ENCODE data around the gene MPPED1.

- TF ChIP-seq EP300 (IDR thresholded peaks at IDR 0.05) = no peak
- no peak for TF ChIP-seq POLR2AphosphoS5 (IDR thresholded peaks at IDR 0.05)
- TF ChIP-seq POLR2A (IDR thresholded peaks at IDR 0.05) = no peak
- TF ChIP-seq CTCF (IDR thresholded peaks at IDR 0.05) = no peak
Measured at GRCh38 chr22:43392385-43392989, 19.3 kb upstream of the MPPED1 start.

All from suprapubic skin (tissue), 4 donors.